ENCODE results near the gene SHB. TPM values are rescaled to one million over a fixed set of nuclear protein-coding genes. Genes with fewer than 3 reads are reported as not detected.

SHB gene
- total RNA-seq, 4 donors from 2014 or later = 17.7 to 31.4 (median 24.2) TPM

- Histone ChIP-seq H3K4me3 (no peak overlapping the region), H3K9me3 (no peaks in the 10 kb centered on the region), H3K27me3 (no peaks in the 10 kb centered on the region), H3K27ac (no peak overlapping the region), H3K36me3 (no peaks in the 10 kb centered on the region), H3K4me1 (peaks cover 0 to 16% (median 5%) of the 10 kb centered on the region in 3 donors)
- no peak for DNase-seq
- intact Hi-C loops (cut with DNase I) = loop anchor here (10.0 kb wide), 1 partner anchor 282 kb away; no protein-coding TSS in a partner anchor
- TF ChIP-seq POLR2A (IDR thresholded peaks at IDR 0.05) = no peak
- TF ChIP-seq, protein P1, sequence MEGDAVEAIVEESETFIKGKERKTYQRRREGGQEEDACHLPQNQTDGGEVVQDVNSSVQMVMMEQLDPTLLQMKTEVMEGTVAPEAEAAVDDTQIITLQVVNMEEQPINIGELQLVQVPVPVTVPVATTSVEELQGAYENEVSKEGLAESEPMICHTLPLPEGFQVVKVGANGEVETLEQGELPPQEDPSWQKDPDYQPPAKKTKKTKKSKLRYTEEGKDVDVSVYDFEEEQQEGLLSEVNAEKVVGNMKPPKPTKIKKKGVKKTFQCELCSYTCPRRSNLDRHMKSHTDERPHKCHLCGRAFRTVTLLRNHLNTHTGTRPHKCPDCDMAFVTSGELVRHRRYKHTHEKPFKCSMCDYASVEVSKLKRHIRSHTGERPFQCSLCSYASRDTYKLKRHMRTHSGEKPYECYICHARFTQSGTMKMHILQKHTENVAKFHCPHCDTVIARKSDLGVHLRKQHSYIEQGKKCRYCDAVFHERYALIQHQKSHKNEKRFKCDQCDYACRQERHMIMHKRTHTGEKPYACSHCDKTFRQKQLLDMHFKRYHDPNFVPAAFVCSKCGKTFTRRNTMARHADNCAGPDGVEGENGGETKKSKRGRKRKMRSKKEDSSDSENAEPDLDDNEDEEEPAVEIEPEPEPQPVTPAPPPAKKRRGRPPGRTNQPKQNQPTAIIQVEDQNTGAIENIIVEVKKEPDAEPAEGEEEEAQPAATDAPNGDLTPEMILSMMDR (IDR thresholded peaks at IDR 0.05) = no peak
- 36 to 51% methylated on average over 4 to 5 of the region's 5 CpGs for WGBS, 2 donors
Measured at GRCh38 chr9:38082446-38083287, 13.6 kb upstream of the SHB start.

GRCh38 chr9:38081356-38082108 is 12.5 kb upstream of the SHB start:
- peaks cover 0 to 15% (median 5%) of the 10 kb centered on the region in 3 donors for H3K4me1 ChIP-seq
- TF ChIP-seq, protein P1 (IDR thresholded peaks at IDR 0.05) = no peak
- TF ChIP-seq POLR2A (IDR thresholded peaks at IDR 0.05) = no peak
- DNase-seq = no peak
- H3K36me3 ChIP-seq = no peaks in the 10 kb centered on the region
- H3K9me3 ChIP-seq = no peaks in the 10 kb centered on the region
- WGBS, 2 donors = 62 to 79% methylated on average over 8 of the region's 8 CpGs
- intact Hi-C loops (cut with DNase I) = loop anchor here (10.0 kb wide), 1 partner anchor 283 kb away; no protein-coding TSS in a partner anchor
- H3K27me3 ChIP-seq = no peaks in the 10 kb centered on the region
- no peak overlapping the region for H3K27ac ChIP-seq
- H3K4me3 ChIP-seq = no peak overlapping the region

- Histone ChIP-seq H3K4me1 (peaks cover 0 to 15% (median 5%) of the 10 kb centered on the region in 3 donors), H3K9me3 (no peaks in the 10 kb centered on the region), H3K4me3 (no peak overlapping the region), H3K36me3 (no peaks in the 10 kb centered on the region), H3K27me3 (no peaks in the 10 kb centered on the region), H3K27ac (peak overlapping the region in 2 of 4 donors; percentile 51 to 70)
- TF ChIP-seq POLR2A (IDR thresholded peaks at IDR 0.05) = no peak
- TF ChIP-seq, protein P1 (IDR thresholded peaks at IDR 0.05) = no peak
- intact Hi-C loops (cut with DNase I) = loop anchor here (5.0 to 10.0 kb wide), 2 partner anchors 162 to 285 kb away; no protein-coding TSS in a partner anchor
- no peak for DNase-seq
- WGBS, 2 donors = 50 to 58% methylated on average over 11 of the region's 11 CpGs
Measured at GRCh38 chr9:38079461-38080031, 10.5 kb upstream of the SHB start.

- no peak for DNase-seq
- Histone ChIP-seq H3K27me3 (no peaks in the 10 kb centered on the region), H3K36me3 (no peaks in the 10 kb centered on the region), H3K27ac (no peak overlapping the region), H3K9me3 (no peaks in the 10 kb centered on the region), H3K4me1 (peaks cover 0 to 24% (median 10%) of the 10 kb centered on the region in 3 donors), H3K4me3 (no peak overlapping the region)
- TF ChIP-seq, protein P1 (IDR thresholded peaks at IDR 0.05) = no peak
- no peak for TF ChIP-seq POLR2A (IDR thresholded peaks at IDR 0.05)
- WGBS, 2 donors = no CpG with 5 or more reads among the region's 34 CpGs
- intact Hi-C loops (cut with DNase I) = loop anchor here (5.0 kb wide), 1 partner anchor 158 kb away; no protein-coding TSS in a partner anchor
Measured at GRCh38 chr9:38075272-38075671, 6.2 kb upstream of the SHB start.
